Ovary (tissue), 9 donors: ENCODE results near the gene SPATA6L. TPM values are rescaled to one million over a fixed set of nuclear protein-coding genes. Genes with fewer than 3 reads are reported as not detected.

ENCODE experiments used
- DNase-seq, 5 donors: peaks; one replicate each; pipeline ENCODE4 v3.0.0-alpha.2; 2019 to 2020
- H3K27ac ChIP-seq, 2 donors: fragments of 200-600 bp; one replicate each; pipeline versions ENCODE4 v1.5.1 to v1.8.0; 2019 to 2022
- H3K27me3 ChIP-seq: fragments of 200-600 bp; one replicate; pipeline ENCODE4 v1.8.0; 2022
- H3K36me3 ChIP-seq: fragments of 200-600 bp; sonication (generic); one replicate; pipeline ENCODE4 v1.5.1; 2019
- H3K4me1 ChIP-seq: one replicate; pipeline ENCODE4 v1.8.1; 2013; ENCODE audit warnings: mild to moderate bottlenecking, moderate library complexity; ENCODE audit not compliant: insufficient read depth
- H3K4me3 ChIP-seq: fragments of 200-600 bp; sonication (generic); one replicate; pipeline ENCODE4 v1.5.1; 2017
- H3K9me3 ChIP-seq, 2 donors: fragments of 200-600 bp in 1 of 2; sonication (generic) in 1 of 2; one replicate each; pipeline versions ENCODE4 v1.5.1 to v1.8.1; 2013 to 2019; ENCODE audit warnings: mild to moderate bottlenecking in 1 of 2, moderate library complexity in 1 of 2
- EP300 ChIP-seq: sonication (generic); formaldehyde crosslinking; IDR thresholded peaks from one replicate; pipeline ENCODE4 v1.6.1; 2017; ENCODE audit warnings: antibody characterized with exemption
- POLR2A ChIP-seq: fragments of 450-650 bp; IDR thresholded peaks from one replicate; pipeline ENCODE4 v1.6.1; 2017; ENCODE audit warnings: antibody characterized with exemption, mild to moderate bottlenecking, moderate library complexity
- WGBS, 3 donors: extraction: QIAGEN DNeasy Blood & Tissue Kit in 1 of 3; methylation state at CpG; one replicate each; pipeline versions ENCODE4 v1.1.5 to v1.1.7; 2013 to 2017; 5-methylcytosine and 5-hydroxymethylcytosine counted together
- intact Hi-C, 4 donors: fragments of 100-400 bp; cut with DNase I; formaldehyde crosslinking; loops; one replicate each; pipeline versions ENCODE4 v1.11.0 to v1.15.1; 2022 to 2023
- polyA plus RNA-seq, 2 donors: library from polyadenylated mRNA; stranded (reverse); fragments of 200-250 nt in 1 of 2; fragments of 350-450 nt in 1 of 2; fragmentation: Illumina TruSeq in 1 of 2; extraction: RNeasy Lipid Tissue Mini Kit (QIAGEN cat#74804) in 1 of 2; gene quantifications; one replicate each; pipeline ENCODE4 v1.2.3, GENCODE V29; 2013 to 2014
- total RNA-seq, 7 donors: library from RNA; depleted of rRNA in 2 of 7; stranded (reverse); fragments of >200 nt in 2 of 7; fragmentation: NEBNext Ultra II Directional in 3 of 7; extraction: Animal tissue kit (Norgen Biotek cat#: 25700) in 3 of 7; gene quantifications; one replicate each; pipeline versions ENCODE4 v1.1.0 to v1.2.4, GENCODE V29; 2016 to 2023
- TF ChIP-seq, protein P1 (sequence below), 3 donors: fragments of 450-650 bp in 2 of 3; fragments of 200-600 bp in 1 of 3; IDR thresholded peaks; one replicate each; pipeline versions ENCODE4 v1.5.1 to v1.8.0; 2016 to 2022; ENCODE audit warnings: antibody characterized with exemption in 3 of 3, mild to moderate bottlenecking in 1 of 3
- donor health status: DM: no; HTN: no; CAD: no; lungs with moderate emphysema.
- donor health status: DM: no; HTN: no; CAD: no.
- donor health status: Bipolar disorder and iron deficiency.
- donor health status: DM: yes; HTN: yes; CAD: no.
- donor health status: DM: no; HTN: no; CAD: no.
- donor health status: DM: yes; HTN: yes; CAD: no.

The SPATA6L gene
- total and polyA plus RNA-seq, 9 donors = 0.69 to 25.0 (median 2.1) TPM

DNA sequence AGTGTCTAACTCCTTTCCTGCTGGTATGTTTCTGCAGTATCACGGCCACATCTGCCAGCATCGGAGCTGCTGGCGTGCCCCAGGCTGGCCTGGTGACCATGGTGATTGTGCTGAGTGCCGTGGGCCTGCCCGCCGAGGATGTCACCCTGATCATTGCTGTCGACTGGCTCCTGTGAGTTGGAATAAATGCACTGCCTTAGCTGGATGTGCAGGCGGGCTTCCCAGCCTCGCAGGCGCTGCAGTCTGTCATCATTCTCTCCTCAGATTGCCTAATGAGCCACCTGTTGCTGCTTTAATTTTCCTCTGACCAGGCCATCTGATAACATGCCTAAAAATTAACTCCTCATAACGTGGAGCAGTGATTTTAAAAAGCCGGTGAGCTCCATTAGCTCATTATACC is 83.3 kb downstream of the SPATA6L start:
- Histone ChIP-seq H3K27ac (no peak overlapping the region), H3K27me3 (no peaks in the 10 kb centered on the region), H3K9me3 (no peaks in the 10 kb centered on the region), H3K36me3 (no peaks in the 10 kb centered on the region), H3K4me1 (peaks cover 2% of the 10 kb centered on the region), H3K4me3 (no peak overlapping the region)
- no peak for TF ChIP-seq POLR2A
- DNase-seq = no peak
- intact Hi-C loops = no loop called here
- 92 to 94% (median 92%) methylated on average over 12 of the region's 12 CpGs for WGBS, 3 donors

- Histone ChIP-seq H3K27ac (no peak overlapping the region), H3K4me3 (no peak overlapping the region), H3K36me3 (no peaks in the 10 kb centered on the region), H3K4me1 (peaks cover 2% of the 10 kb centered on the region), H3K27me3 (no peaks in the 10 kb centered on the region), H3K9me3 (no peaks in the 10 kb centered on the region)
- no peak for DNase-seq
- intact Hi-C loops = no loop called here
- WGBS, 3 donors = 71 to 86% (median 75%) methylated on average over 1 of the region's 1 CpG
- TF ChIP-seq POLR2A (no peak), EP300 (no peak)
- TF ChIP-seq, protein P1, sequence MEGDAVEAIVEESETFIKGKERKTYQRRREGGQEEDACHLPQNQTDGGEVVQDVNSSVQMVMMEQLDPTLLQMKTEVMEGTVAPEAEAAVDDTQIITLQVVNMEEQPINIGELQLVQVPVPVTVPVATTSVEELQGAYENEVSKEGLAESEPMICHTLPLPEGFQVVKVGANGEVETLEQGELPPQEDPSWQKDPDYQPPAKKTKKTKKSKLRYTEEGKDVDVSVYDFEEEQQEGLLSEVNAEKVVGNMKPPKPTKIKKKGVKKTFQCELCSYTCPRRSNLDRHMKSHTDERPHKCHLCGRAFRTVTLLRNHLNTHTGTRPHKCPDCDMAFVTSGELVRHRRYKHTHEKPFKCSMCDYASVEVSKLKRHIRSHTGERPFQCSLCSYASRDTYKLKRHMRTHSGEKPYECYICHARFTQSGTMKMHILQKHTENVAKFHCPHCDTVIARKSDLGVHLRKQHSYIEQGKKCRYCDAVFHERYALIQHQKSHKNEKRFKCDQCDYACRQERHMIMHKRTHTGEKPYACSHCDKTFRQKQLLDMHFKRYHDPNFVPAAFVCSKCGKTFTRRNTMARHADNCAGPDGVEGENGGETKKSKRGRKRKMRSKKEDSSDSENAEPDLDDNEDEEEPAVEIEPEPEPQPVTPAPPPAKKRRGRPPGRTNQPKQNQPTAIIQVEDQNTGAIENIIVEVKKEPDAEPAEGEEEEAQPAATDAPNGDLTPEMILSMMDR (IDR thresholded peaks at IDR 0.05) = no peak
Measured at GRCh38 chr9:4581861-4582565, 84.3 kb downstream of the SPATA6L start.

DNA sequence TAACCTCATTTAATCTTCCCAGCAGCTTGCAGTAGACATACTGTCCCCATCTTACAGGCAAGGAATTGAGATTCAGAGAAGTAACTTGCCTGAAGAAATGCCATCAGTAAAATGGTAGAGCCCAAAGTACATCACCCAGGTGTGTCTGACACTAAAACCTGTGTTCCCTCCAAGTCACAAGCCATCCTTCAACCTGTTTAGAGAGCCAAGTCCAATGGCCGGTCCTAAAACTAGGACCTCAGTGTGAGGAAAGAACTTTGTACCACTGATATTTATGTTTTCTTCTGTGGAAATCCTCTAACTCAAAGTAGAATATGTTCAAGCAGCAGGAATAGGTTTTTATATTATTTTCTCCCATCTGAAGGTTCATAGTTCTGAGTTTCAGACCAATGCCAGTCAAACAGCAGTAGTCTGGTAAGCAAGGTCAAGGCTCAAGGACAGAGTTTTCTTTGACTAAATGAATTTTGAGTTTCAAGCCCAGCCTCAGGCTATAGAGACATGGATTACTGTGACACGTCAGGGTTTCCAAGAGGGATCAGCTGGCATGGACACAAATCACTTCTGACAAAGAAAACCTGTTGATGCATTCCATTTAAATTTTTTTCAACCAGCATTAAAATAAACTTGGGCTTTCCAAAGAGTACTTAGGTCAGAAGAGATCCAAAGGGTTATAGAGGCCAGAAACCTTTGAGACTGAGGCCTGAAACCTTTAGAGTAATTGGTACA is 85.1 kb downstream of the SPATA6L start:
- TF ChIP-seq EP300 (no peak), POLR2A (no peak)
- TF ChIP-seq, protein P1 (IDR thresholded peaks at IDR 0.05) = no peak
- Histone ChIP-seq H3K27ac (no peak overlapping the region), H3K9me3 (no peaks in the 10 kb centered on the region), H3K27me3 (no peaks in the 10 kb centered on the region), H3K4me1 (peaks cover 2% of the 10 kb centered on the region), H3K4me3 (no peak overlapping the region), H3K36me3 (no peaks in the 10 kb centered on the region)
- no peak for DNase-seq
- intact Hi-C loops = no loop called here
- 67 to 77% (median 72%) methylated on average over 2 of the region's 2 CpGs for WGBS, 3 donors

GRCh38 chr9:4579001-4579400 is 87.3 kb downstream of the SPATA6L start:
- no peak for DNase-seq
- WGBS, 3 donors = 32 to 39% (median 37%) methylated on average over 2 of the region's 2 CpGs
- Histone ChIP-seq H3K27me3 (no peaks in the 10 kb centered on the region), H3K4me1 (peaks cover 2% of the 10 kb centered on the region), H3K4me3 (no peak overlapping the region), H3K9me3 (no peaks in the 10 kb centered on the region), H3K27ac (no peak overlapping the region), H3K36me3 (no peaks in the 10 kb centered on the region)
- TF ChIP-seq, protein P1 (IDR thresholded peaks at IDR 0.05) = no peak
- no peak for TF ChIP-seq POLR2A
- no peak for TF ChIP-seq EP300
- intact Hi-C loops = no loop called here

GRCh38 chr9:4576448-4576847 is 89.8 kb downstream of the SPATA6L start:
- no peak overlapping the region for H3K4me3 ChIP-seq
- no peaks in the 10 kb centered on the region for H3K27me3 ChIP-seq
- no peaks in the 10 kb centered on the region for H3K4me1 ChIP-seq
- no peak overlapping the region for H3K27ac ChIP-seq
- TF ChIP-seq, protein P1 (IDR thresholded peaks at IDR 0.05) = no peak
- TF ChIP-seq POLR2A (no peak), EP300 (no peak)
- no peak for DNase-seq
- intact Hi-C loops = no loop called here
- H3K36me3 ChIP-seq = no peaks in the 10 kb centered on the region
- no peaks in the 10 kb centered on the region for H3K9me3 ChIP-seq
- 96 to 98% (median 97%) methylated on average over 8 of the region's 8 CpGs for WGBS, 3 donors
